GM12875 (cell line): ENCODE results near the gene DDR1.

Source experiments
- H3K4me3 ChIP-seq: one replicate; pipeline ENCODE4 v1.5.1; 2011; ENCODE audit warnings: low read depth, low read length, control low read depth
- CTCF ChIP-seq: IDR thresholded peaks from 2 replicates; pipeline ENCODE4 v1.5.1; 2011; ENCODE audit warnings: low read depth, mild to moderate bottlenecking, control low read depth, inconsistent platforms, low read length, moderate library complexity, borderline replicate concordance; ENCODE audit not compliant: insufficient read depth

Gene DDR1

GRCh38 chr6:30883685-30884520, at the start of gene DDR1:
Gene DDR1 (plus strand): TSS chr6:30884519. CDS start chr6:30888730, 4,211 bp downstream.
- no peak for TF ChIP-seq CTCF

GRCh38 chr6:30834646-30835045, 49.7 kb upstream of the DDR1 start:
- H3K4me3 ChIP-seq, result no peak overlapping the region
- no peak for TF ChIP-seq CTCF

More at GRCh38 chr6:30883685-30884520, at the start of gene DDR1:
- peak within 1 kb of the TSS; percentile 48 for H3K4me3 ChIP-seq

- H3K4me3 ChIP-seq, result no peak overlapping the region
- no peak for TF ChIP-seq CTCF
These were observed 48.7 kb upstream of the DDR1 start for GRCh38 chr6:30835576-30835975.

GRCh38 chr6:30836431-30836866, 47.9 kb upstream of the DDR1 start:
- H3K4me3 ChIP-seq, result no peak overlapping the region
- TF ChIP-seq CTCF, result no peak

GRCh38 chr6:30836957-30837356, 47.4 kb upstream of the DDR1 start:
- no peak overlapping the region for H3K4me3 ChIP-seq
- TF ChIP-seq CTCF, result no peak

GRCh38 chr6:30837432-30837831, 46.9 kb upstream of the DDR1 start:
- no peak for TF ChIP-seq CTCF
- H3K4me3 ChIP-seq, result no peak overlapping the region

- TF ChIP-seq CTCF, result no peak
- H3K4me3 ChIP-seq, result no peak overlapping the region
These were observed 46.4 kb upstream of the DDR1 start for GRCh38 chr6:30837870-30838269.
